ENCODE data around the gene PHF3. TPM values are rescaled to one million over a fixed set of nuclear protein-coding genes. Genes with fewer than 3 reads are reported as not detected.

Gene PHF3
- total RNA-seq, 1 donor from 2014 or later = 38.7 TPM

GRCh38 chr6:63705707-63706106 is 70.1 kb downstream of the PHF3 start:
- Mint-ChIP-seq H3K27ac (ENCODE audit: unreplicated experiment) (no peak overlapping the region), H3K4me3 (ENCODE audit: unreplicated experiment) (no peak overlapping the region), H3K36me3 (ENCODE audit: unreplicated experiment) (no peaks in the 10 kb centered on the region), H3K27me3 (ENCODE audit: unreplicated experiment) (no peaks in the 10 kb centered on the region), H3K9me3 (ENCODE audit: unreplicated experiment) (no peaks in the 10 kb centered on the region), H3K4me1 (ENCODE audit: low read depth, unreplicated experiment) (no peaks in the 10 kb centered on the region)
- DNase-seq = no peak
- TF ChIP-seq, protein P1, sequence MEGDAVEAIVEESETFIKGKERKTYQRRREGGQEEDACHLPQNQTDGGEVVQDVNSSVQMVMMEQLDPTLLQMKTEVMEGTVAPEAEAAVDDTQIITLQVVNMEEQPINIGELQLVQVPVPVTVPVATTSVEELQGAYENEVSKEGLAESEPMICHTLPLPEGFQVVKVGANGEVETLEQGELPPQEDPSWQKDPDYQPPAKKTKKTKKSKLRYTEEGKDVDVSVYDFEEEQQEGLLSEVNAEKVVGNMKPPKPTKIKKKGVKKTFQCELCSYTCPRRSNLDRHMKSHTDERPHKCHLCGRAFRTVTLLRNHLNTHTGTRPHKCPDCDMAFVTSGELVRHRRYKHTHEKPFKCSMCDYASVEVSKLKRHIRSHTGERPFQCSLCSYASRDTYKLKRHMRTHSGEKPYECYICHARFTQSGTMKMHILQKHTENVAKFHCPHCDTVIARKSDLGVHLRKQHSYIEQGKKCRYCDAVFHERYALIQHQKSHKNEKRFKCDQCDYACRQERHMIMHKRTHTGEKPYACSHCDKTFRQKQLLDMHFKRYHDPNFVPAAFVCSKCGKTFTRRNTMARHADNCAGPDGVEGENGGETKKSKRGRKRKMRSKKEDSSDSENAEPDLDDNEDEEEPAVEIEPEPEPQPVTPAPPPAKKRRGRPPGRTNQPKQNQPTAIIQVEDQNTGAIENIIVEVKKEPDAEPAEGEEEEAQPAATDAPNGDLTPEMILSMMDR (IDR thresholded peaks at IDR 0.05; ENCODE audit: partially characterized antibody, unreplicated experiment) = no peak

GRCh38 chr6:63706630-63707029 is 71.0 kb downstream of the PHF3 start:
- no peak for DNase-seq
- H3K36me3 Mint-ChIP-seq (ENCODE audit: unreplicated experiment) = no peaks in the 10 kb centered on the region
- H3K4me3 Mint-ChIP-seq (ENCODE audit: unreplicated experiment) = no peak overlapping the region
- H3K27ac Mint-ChIP-seq (ENCODE audit: unreplicated experiment) = no peak overlapping the region
- no peaks in the 10 kb centered on the region for H3K4me1 Mint-ChIP-seq (ENCODE audit: low read depth, unreplicated experiment)
- TF ChIP-seq, protein P1 (IDR thresholded peaks at IDR 0.05; ENCODE audit: partially characterized antibody, unreplicated experiment) = no peak
- no peaks in the 10 kb centered on the region for H3K9me3 Mint-ChIP-seq (ENCODE audit: unreplicated experiment)
- no peaks in the 10 kb centered on the region for H3K27me3 Mint-ChIP-seq (ENCODE audit: unreplicated experiment)

DNA sequence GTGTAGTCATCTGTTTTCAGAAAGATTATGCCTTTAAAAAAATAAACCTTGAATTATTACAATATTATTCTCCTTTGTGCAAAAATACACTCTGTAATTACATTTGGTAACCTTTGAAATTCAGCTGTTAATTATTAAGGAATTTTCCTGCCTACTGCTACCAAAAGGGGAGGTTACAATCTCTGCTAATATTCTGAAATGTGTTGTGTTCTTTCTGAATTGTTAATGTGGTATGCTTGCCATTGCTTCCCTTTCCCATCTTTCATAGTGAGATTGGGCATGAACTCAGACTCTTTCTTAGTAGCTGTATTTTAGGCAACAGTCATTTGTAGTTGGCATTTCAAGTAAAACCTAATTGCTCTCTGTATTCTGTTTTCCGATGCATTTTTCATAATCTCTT is 73.0 kb downstream of the PHF3 start:
- Mint-ChIP-seq H3K4me3 (ENCODE audit: unreplicated experiment) (no peak overlapping the region), H3K9me3 (ENCODE audit: unreplicated experiment) (no peaks in the 10 kb centered on the region), H3K27ac (ENCODE audit: unreplicated experiment) (no peak overlapping the region), H3K4me1 (ENCODE audit: low read depth, unreplicated experiment) (no peaks in the 10 kb centered on the region), H3K36me3 (ENCODE audit: unreplicated experiment) (no peaks in the 10 kb centered on the region), H3K27me3 (ENCODE audit: unreplicated experiment) (no peaks in the 10 kb centered on the region)
- DNase-seq = no peak
- TF ChIP-seq, protein P1 (IDR thresholded peaks at IDR 0.05; ENCODE audit: partially characterized antibody, unreplicated experiment) = no peak

- Mint-ChIP-seq H3K36me3 (ENCODE audit: unreplicated experiment) (no peaks in the 10 kb centered on the region), H3K9me3 (ENCODE audit: unreplicated experiment) (no peaks in the 10 kb centered on the region), H3K4me3 (ENCODE audit: unreplicated experiment) (no peak overlapping the region), H3K4me1 (ENCODE audit: low read depth, unreplicated experiment) (no peaks in the 10 kb centered on the region), H3K27me3 (ENCODE audit: unreplicated experiment) (no peaks in the 10 kb centered on the region), H3K27ac (ENCODE audit: unreplicated experiment) (no peak overlapping the region)
- DNase-seq = no peak
- TF ChIP-seq, protein P1 (IDR thresholded peaks at IDR 0.05; ENCODE audit: partially characterized antibody, unreplicated experiment) = no peak
These were observed 73.5 kb downstream of the PHF3 start for GRCh38 chr6:63709148-63709547.

- no peak overlapping the region for H3K4me3 Mint-ChIP-seq (ENCODE audit: unreplicated experiment)
- H3K27ac Mint-ChIP-seq (ENCODE audit: unreplicated experiment) = no peak overlapping the region
These were observed 77.7 kb downstream of the PHF3 start for GRCh38 chr6:63713332-63713731.

More at GRCh38 chr6:63713332-63713731, 77.7 kb downstream of the PHF3 start:
- H3K27me3 Mint-ChIP-seq (ENCODE audit: unreplicated experiment) = peaks cover 2% of the 10 kb centered on the region
- TF ChIP-seq, protein P1 (IDR thresholded peaks at IDR 0.05; ENCODE audit: partially characterized antibody, unreplicated experiment) = no peak
- no peak for DNase-seq
- no peaks in the 10 kb centered on the region for H3K36me3 Mint-ChIP-seq (ENCODE audit: unreplicated experiment)
- H3K9me3 Mint-ChIP-seq (ENCODE audit: unreplicated experiment) = no peaks in the 10 kb centered on the region
- H3K4me1 Mint-ChIP-seq (ENCODE audit: low read depth, unreplicated experiment) = no peaks in the 10 kb centered on the region
